Ishikawa (cell line): ENCODE measurements around the gene MLYCD.

Source experiments
- CEBPB ChIP-seq: IDR thresholded peaks from 2 replicates; pipeline ENCODE4 v1.6.1; 2012
- CREB1 ChIP-seq: IDR thresholded peaks from 2 replicates; pipeline ENCODE4 v1.6.1; 2012; ENCODE audit warnings: low read depth
- EGR1 ChIP-seq: IDR thresholded peaks from 2 replicates; pipeline ENCODE4 v1.6.1; 2012
- EP300 ChIP-seq: IDR thresholded peaks from 2 replicates; pipeline ENCODE4 v1.6.1; 2012; ENCODE audit warnings: borderline replicate concordance
- FOXM1 ChIP-seq: IDR thresholded peaks from 2 replicates; pipeline ENCODE4 v1.6.1; 2012; ENCODE audit warnings: low read depth, borderline replicate concordance
- MAX ChIP-seq: IDR thresholded peaks from 2 replicates; pipeline ENCODE4 v1.6.1; 2012
- NFIC ChIP-seq: IDR thresholded peaks from 2 replicates; pipeline ENCODE4 v1.6.1; 2012
- RAD21 ChIP-seq: IDR thresholded peaks from 2 replicates; pipeline ENCODE4 v1.6.1; 2012; ENCODE audit warnings: low read depth
- REST ChIP-seq: IDR thresholded peaks from 2 replicates; pipeline ENCODE4 v1.6.1; 2012; ENCODE audit warnings: low read depth, mild to moderate bottlenecking
- TAF1 ChIP-seq: IDR thresholded peaks from 2 replicates; pipeline ENCODE4 v1.6.1; 2012; ENCODE audit warnings: low read depth, mild to moderate bottlenecking
- TCF12 ChIP-seq: IDR thresholded peaks from 2 replicates; pipeline ENCODE4 v1.6.1; 2012; ENCODE audit warnings: low read depth
- TEAD4 ChIP-seq: IDR thresholded peaks from 2 replicates; pipeline ENCODE4 v1.6.1; 2012
- USF1 ChIP-seq: IDR thresholded peaks from 2 replicates; pipeline ENCODE4 v1.6.1; 2012
- YY1 ChIP-seq: IDR thresholded peaks from 2 replicates; pipeline ENCODE4 v1.6.1; 2012; ENCODE audit warnings: low read depth
- ZBTB7A ChIP-seq: IDR thresholded peaks from 2 replicates; pipeline ENCODE4 v1.6.1; 2012; ENCODE audit warnings: low read depth

The MLYCD gene

GRCh38 chr16:83898463-83899271 lies at the start of gene MLYCD:
TSS of gene MLYCD (plus strand) at chr16:83899115. CDS start at chr16:83899145, 30 bp downstream.
- TF ChIP-seq CEBPB (no peak), MAX (peak; percentile 71), RAD21 (no peak), YY1 (peak; percentile 41; the same call in 1 of the 2 replicates), TCF12 (no peak), NFIC (no peak; the same call in 1 of the 2 replicates), TAF1 (no peak), TEAD4 (no peak), REST (no peak), EGR1 (peak; percentile 38; the same call in 1 of the 2 replicates)

- TF ChIP-seq USF1, result no peak
- TF ChIP-seq CEBPB, result no peak
- TF ChIP-seq CREB1, result no peak
- TF ChIP-seq ZBTB7A, result no peak
- no peak for TF ChIP-seq TAF1
Measured at GRCh38 chr16:83849421-83849820, 49.5 kb upstream of the MLYCD start.

- TF ChIP-seq REST (no peak), CEBPB (no peak), YY1 (no peak), TCF12 (no peak), EP300 (no peak), NFIC (no peak), EGR1 (no peak), ZBTB7A (no peak), MAX (no peak), TAF1 (no peak), TEAD4 (no peak)
Measured at GRCh38 chr16:83850947-83851346, 48.0 kb upstream of the MLYCD start.

GRCh38 chr16:83851473-83851872 lies 47.4 kb upstream of the MLYCD start:
- TF ChIP-seq EP300 (no peak), TEAD4 (no peak), NFIC (no peak), RAD21 (no peak), EGR1 (no peak), CEBPB (no peak), MAX (no peak), USF1 (no peak), CREB1 (no peak), TAF1 (no peak), TCF12 (no peak), FOXM1 (no peak), REST (no peak), YY1 (no peak)
